H1 (cell line): ENCODE results near the gene EPHB1.

Experiments used
- ATF2 ChIP-seq: IDR thresholded peaks from 2 replicates; pipeline ENCODE4 v1.6.1; 2012; ENCODE audit warnings: low read length, inconsistent platforms
- BACH1 ChIP-seq: IDR thresholded peaks from 2 replicates; pipeline ENCODE4 v1.6.1; 2012; ENCODE audit warnings: low read length, improper control_type of control experiment
- CHD2 ChIP-seq: IDR thresholded peaks from 2 replicates; pipeline ENCODE4 v1.6.1; 2012; ENCODE audit warnings: low read length, improper control_type of control experiment
- CTCF ChIP-seq, 3 experiments: IDR thresholded peaks; 1 replicate in 2 of 3; 2 replicates in 1 of 3; pipeline versions ENCODE4 v1.5.1 to v1.6.1; 2011; ENCODE audit warnings: low read length in 3 of 3, mild to moderate bottlenecking in 3 of 3, inconsistent platforms in 2 of 3, low read depth in 1 of 3, moderate library complexity in 1 of 3; ENCODE audit not compliant: insufficient read depth in 1 of 3; ENCODE audit errors: control extremely low read depth in 1 of 3
- GABPA ChIP-seq: IDR thresholded peaks from 2 replicates; pipeline ENCODE4 v1.6.1; 2011; ENCODE audit warnings: mild to moderate bottlenecking, low read length, moderate library complexity, borderline replicate concordance; ENCODE audit not compliant: insufficient read depth
- GTF2F1 ChIP-seq: IDR thresholded peaks from 2 replicates; pipeline ENCODE4 v1.6.1; 2012; ENCODE audit warnings: low read depth, low read length, improper control_type of control experiment, borderline replicate concordance
- JUN ChIP-seq: IDR thresholded peaks from 2 replicates; pipeline ENCODE4 v1.6.1; 2011; ENCODE audit warnings: low read depth, mild to moderate bottlenecking, improper control_type of control experiment, low read length
- KDM1A ChIP-seq: fragments of 200-600, 300-600 bp; sonication (generic); IDR thresholded peaks from 2 replicates; pipeline ENCODE4 v1.7.1; 2016; ENCODE audit warnings: mild to moderate bottlenecking, low read length, borderline replicate concordance
- KDM5A ChIP-seq: fragments of 200-600 bp; IDR thresholded peaks from 2 replicates; pipeline ENCODE4 v1.7.1; 2012; ENCODE audit warnings: mild to moderate bottlenecking, low read length, inconsistent platforms, mixed read lengths
- NANOG ChIP-seq: IDR thresholded peaks from 2 replicates; pipeline ENCODE4 v1.6.1; 2011; ENCODE audit warnings: low read length, low read depth, mild to moderate bottlenecking, inconsistent platforms; ENCODE audit not compliant: insufficient read depth, poor library complexity, severe bottlenecking
- POLR2A ChIP-seq, 2 experiments: IDR thresholded peaks; 1 replicate in 1 of 2; 2 replicates in 1 of 2; pipeline ENCODE4 v1.6.1; 2011; ENCODE audit warnings: low read depth in 2 of 2, low read length in 2 of 2, mild to moderate bottlenecking in 2 of 2; ENCODE audit errors: control extremely low read depth in 1 of 2
- SRF ChIP-seq: IDR thresholded peaks from 2 replicates; pipeline ENCODE4 v1.6.1; 2011; ENCODE audit warnings: mild to moderate bottlenecking, low read depth, low read length, moderate library complexity
- ZNF274 ChIP-seq: IDR thresholded peaks from 2 replicates; pipeline ENCODE4 v1.7.0; 2012; ENCODE audit warnings: low read length, borderline replicate concordance; ENCODE audit errors: extremely low read depth

- no peak for TF ChIP-seq GABPA
- no peak for TF ChIP-seq CTCF (IDR thresholded peaks at IDR 0.05; ENCODE audit: control extremely low read depth in 1 of 3, insufficient read depth in 1 of 3, low read depth in 1 of 3, low read length in 3 of 3)
- TF ChIP-seq GTF2F1, result no peak
- TF ChIP-seq SRF, result no peak
- no peak for TF ChIP-seq POLR2A (IDR thresholded peaks at IDR 0.05; ENCODE audit: control extremely low read depth in 1 of 2, low read depth in 2 of 2, low read length in 2 of 2)
- TF ChIP-seq ZNF274, result no peak
- no peak for TF ChIP-seq KDM1A
- TF ChIP-seq KDM5A, result no peak
- TF ChIP-seq NANOG, result no peak
- no peak for TF ChIP-seq JUN
- no peak for TF ChIP-seq CHD2
- no peak for TF ChIP-seq ATF2
- TF ChIP-seq BACH1, result no peak
Observed at GRCh38 chr3:135149707-135150681, 354.9 kb downstream of the EPHB1 start.
